Fibroblast of pulmonary artery (primary cell): ENCODE results near the gene GTF3C1.

Experiments used
- DNase-seq: peaks from one replicate; pipeline ENCODE4 v3.0.0-alpha.2; 2010; ENCODE audit warnings: low read depth
- H3K4me3 ChIP-seq: replicated peaks from 2 replicates; pipeline ENCODE4 v1.5.1; 2011; ENCODE audit warnings: low read depth, mild to moderate bottlenecking, control low read depth, low read length, moderate library complexity
- TF ChIP-seq, protein P1 (sequence below): IDR thresholded peaks from 2 replicates; pipeline ENCODE4 v1.5.1; 2011; ENCODE audit warnings: mild to moderate bottlenecking, control low read depth, low read length, inconsistent platforms; ENCODE audit errors: missing control alignments

GTF3C1 gene

DNA sequence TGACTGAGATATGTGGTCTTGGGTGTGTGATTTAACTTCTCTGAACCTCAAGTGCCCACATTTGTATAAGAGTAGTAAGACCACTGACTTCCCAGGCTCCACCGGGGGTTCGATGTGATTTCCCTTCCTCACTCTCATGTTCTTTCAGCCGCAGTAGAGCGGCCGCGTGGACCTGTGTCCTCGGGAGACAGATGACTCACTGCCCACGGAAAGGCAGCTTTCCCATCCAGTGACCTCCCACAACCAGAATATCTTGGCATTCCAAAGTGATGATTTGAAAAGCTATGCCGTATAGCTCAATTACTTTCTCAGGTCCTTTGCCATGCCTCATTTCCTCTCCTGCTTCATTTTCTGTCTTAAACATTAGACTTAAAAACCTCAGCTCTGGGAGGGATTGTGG is 74.2 kb downstream of the GTF3C1 start:
- peak; percentile 80 for DNase-seq
- TF ChIP-seq, protein P1, sequence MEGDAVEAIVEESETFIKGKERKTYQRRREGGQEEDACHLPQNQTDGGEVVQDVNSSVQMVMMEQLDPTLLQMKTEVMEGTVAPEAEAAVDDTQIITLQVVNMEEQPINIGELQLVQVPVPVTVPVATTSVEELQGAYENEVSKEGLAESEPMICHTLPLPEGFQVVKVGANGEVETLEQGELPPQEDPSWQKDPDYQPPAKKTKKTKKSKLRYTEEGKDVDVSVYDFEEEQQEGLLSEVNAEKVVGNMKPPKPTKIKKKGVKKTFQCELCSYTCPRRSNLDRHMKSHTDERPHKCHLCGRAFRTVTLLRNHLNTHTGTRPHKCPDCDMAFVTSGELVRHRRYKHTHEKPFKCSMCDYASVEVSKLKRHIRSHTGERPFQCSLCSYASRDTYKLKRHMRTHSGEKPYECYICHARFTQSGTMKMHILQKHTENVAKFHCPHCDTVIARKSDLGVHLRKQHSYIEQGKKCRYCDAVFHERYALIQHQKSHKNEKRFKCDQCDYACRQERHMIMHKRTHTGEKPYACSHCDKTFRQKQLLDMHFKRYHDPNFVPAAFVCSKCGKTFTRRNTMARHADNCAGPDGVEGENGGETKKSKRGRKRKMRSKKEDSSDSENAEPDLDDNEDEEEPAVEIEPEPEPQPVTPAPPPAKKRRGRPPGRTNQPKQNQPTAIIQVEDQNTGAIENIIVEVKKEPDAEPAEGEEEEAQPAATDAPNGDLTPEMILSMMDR: no peak
- H3K4me3 ChIP-seq: no peak overlapping the region

DNA sequence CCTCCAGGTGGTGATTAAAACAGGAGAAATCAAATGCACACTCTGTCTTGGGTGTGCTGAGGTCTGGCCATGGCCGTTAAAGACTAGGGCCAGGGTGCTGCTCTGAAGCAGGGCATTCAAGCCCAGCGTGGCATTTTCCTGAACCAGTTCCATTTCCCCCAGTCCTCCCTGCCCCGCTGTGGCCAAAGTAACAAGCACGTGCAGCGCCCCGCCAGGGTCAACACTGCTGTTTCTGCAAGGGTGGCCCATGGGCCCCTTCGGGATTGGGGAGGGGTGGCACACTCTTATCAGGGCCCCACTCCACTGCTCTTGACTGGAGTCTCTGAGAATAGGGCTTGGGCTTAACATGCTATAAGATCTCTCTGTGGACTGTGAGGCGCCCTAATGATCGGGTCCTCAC is 74.8 kb downstream of the GTF3C1 start:
- no peak for DNase-seq
- TF ChIP-seq, protein P1: no peak
- H3K4me3 ChIP-seq: no peak overlapping the region

DNA sequence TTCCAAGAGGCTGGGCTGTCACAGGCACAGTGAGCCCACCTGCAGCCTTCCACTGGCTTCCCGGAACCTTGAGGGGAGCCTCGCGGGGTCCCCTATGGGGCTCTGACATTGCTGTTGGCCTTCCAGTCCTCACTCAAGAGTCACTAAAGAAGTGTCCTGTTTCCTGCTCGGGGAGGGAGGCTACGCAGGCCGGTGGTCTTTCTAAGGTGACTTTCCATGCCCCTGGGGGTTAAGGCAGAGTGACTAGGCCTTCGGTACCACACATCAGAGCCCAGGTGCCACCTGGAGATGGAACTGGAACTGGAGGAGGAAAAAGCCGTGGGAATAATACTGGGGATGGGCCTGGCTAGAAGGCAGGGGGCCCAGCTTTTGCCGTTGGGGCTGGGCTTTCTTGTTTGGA is 75.7 kb downstream of the GTF3C1 start:
- DNase-seq: no peak
- TF ChIP-seq, protein P1: no peak
- H3K4me3 ChIP-seq: no peak overlapping the region

DNA sequence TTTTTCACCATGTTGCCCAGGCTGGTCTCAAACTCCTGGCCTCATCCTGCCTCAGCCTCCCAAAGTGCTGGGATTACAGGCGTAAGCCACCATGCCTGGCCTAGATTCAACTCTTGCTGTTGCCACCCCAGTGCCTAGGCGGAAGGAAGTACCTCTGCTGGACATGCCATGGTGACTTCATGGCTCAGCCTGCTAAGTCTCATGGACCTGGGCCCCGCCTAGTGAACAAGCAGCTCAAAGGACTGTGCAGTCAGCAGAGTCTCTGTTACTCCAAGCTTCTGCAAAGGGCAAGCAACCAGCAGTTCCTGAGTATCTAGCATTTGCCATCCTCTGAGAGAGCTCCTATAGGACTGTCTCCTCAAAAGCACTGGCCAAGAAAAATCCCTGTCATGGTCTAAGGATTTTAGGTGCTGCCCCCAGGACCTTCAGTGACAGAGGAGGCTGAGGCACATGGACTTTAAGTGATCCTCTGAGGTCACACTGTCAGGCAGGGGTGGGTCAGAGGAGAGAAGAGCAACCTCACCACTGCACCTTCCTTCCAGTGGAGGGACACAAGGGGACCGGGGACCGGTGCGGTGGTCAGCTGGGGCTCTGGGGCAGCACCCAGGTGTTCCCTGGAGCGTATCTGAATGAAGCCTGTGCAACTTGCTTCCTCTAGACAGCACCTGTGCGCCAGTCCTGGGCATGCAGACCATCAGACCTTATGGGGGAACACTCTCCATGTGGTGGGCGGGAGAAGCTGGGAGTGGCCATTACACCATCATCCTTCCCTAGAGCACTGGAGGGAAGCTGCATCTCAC is 76.4 kb downstream of the GTF3C1 start:
- DNase-seq: no peak
- TF ChIP-seq, protein P1: no peak
- H3K4me3 ChIP-seq: no peak overlapping the region

DNA sequence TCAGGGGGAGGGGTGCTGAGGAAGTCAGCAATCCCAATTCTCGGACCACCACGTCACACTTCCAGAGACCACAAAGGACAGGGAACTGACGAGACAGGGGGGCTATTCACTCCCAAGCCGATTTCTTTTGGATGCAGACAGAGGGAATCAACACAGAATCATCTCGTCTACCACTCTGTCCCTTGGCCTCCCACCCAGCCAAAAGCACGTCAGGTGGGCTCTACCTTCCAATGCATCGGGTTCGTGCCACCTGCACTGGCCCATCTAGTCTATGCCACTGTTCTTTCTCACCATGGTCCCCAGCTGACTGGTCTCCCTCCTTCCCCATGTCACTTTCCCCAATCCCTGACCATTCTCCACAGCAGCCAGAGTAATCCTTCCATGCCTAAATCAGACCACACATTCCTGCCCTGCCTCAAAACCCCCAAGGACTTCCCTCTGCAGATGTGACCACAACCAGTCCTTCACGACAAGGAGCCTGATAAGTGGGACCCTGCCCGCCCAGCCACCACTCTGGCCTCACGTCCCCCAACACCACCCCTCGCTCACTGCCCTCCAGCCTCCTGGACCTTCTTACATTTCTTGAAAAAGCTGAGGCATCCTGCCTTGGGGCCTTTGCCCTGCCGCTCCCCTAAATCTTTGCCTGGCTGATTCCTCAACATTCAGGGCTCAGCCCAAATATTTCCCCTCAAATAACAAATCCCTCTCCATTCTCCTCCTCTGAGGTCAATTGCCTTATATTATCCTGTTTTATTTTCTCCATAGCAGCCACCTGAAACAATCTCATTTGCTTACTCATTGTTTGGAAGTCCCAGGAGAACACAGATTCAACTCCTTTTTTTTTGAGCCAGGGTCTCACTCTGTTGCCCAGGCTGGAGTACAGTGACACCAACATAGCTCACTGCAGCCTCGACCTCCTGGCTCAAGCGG is 77.4 kb downstream of the GTF3C1 start:
- TF ChIP-seq, protein P1: no peak
- H3K4me3 ChIP-seq: no peak overlapping the region
- no peak for DNase-seq

DNA sequence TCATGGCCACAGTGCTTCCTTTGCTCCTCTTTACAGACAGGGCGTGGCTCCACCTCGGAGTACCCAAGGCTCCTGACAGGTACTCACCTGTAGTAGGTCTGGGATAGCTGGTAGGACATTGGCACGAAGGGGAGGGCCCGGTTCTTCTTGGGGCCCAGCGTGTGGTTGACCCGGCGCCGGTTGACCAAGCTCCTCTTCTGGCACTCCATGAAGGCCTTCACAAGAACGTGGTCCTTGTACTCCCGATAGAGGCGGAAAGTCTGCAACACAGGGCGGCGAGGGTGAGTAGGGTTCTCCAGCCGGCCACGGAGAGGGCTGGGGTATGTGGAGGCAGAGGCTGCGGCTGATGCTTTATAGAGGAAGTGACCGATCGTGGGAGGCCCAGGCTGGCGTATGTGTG is 78.1 kb downstream of the GTF3C1 start:
- TF ChIP-seq, protein P1: no peak
- H3K4me3 ChIP-seq: no peak overlapping the region
- DNase-seq: no peak
